ENCODE results near the gene CCDC92.
"Not testable (repeated sequence)": the region's sequence is repeated elsewhere in the genome, so short reads cannot be mapped to it uniquely, and the experiment has no call there.

The CCDC92 gene

GRCh38 chr12:123947531-123947930 lies 25.1 kb downstream of the CCDC92 start:
- not testable (repeated sequence) for DNase-seq

DNA sequence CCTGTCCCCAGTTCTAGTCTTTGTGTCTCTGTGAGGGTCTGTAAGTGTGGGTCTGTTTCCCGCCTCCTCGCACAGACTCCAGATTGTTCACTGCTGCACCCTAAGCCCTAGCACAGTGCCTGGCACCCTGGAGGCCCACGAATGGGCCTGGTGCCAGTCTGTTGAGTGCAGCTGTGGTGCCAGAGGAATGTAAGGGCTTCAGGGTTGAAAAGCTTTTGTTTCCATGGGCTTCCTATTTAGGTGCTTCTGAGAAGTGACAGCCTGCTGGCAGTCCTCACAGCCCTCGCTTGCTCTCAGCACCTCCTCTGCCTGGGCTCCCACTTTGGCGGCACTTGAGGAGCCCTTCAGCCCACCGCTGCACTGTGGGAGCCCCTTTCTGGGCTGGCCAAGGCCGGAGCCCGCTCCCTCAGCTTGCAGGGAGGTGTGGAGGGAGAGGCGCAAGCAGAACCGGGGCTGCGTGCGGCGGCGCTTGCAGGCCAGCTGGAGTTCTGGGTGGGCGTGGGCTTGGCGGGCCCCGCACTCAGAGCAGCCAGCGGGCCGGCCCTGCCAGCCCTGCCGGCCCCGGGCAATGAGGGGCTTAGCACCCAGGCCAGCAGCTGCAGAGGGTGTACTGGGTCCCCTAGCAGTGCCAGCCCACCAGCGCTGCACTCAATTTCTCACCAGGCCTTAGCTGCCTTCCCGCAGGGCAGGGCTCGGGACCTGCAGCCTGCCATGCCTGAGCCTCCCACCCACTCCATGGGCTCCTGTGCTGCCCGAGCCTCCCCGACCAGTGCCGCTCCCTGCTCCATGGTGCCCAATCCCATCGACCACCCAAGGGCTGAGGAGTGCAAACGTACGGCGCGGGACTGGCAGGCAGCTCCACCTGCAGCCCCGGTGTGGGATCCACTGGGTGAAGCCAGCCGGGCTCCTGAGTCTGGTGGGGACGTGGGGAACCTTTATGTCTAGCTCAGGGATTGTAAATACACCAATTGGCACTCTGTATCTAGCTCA lies 25.8 kb downstream of the CCDC92 start:
- not testable (repeated sequence) for DNase-seq

GRCh38 chr12:123946152-123946515 lies 26.5 kb downstream of the CCDC92 start:
- no peak for DNase-seq

GRCh38 chr12:123945287-123946151 lies 27.1 kb downstream of the CCDC92 start:
- no peak for DNase-seq

- DNase-seq: no peak
These were observed 27.9 kb downstream of the CCDC92 start for GRCh38 chr12:123944696-123945095.

- DNase-seq: no peak
These were observed 28.8 kb downstream of the CCDC92 start for GRCh38 chr12:123943816-123944215.

DNA sequence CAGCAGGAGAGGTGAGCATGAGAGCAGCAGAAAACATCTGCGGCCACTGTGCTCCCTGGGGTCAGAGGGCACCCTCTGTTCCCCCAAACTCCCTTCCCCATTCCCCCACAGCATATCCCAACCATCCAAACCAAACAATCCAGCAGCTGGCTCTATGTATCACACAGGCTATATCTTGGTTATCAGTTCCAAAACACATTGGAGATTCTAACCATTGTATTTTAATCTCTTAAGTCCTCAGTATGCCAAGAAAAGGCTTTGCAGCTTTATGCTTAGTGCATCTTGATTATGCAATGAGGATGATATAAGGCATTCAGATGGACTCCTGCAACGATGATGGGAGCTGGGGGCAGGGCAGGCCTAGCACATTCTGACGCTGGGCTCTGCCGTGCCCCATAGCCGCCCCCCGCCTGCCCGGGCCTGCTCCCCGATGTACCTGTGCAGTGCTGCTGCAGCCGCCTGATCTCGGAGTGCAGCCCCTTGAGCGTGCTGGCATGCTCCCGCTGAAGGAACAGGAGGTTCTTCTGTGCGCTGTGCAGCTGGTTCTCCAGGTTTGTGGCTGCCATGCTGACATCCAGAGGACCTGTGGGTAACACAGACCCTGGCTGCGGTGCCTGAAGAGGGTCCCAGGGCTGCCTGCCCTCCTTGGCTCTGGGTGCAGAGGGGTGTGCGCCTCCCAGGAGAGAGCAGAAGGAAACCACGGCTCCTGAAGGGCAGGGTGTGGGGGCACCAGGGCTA lies 29.6 kb downstream of the CCDC92 start:
- DNase-seq: no peak

DNA sequence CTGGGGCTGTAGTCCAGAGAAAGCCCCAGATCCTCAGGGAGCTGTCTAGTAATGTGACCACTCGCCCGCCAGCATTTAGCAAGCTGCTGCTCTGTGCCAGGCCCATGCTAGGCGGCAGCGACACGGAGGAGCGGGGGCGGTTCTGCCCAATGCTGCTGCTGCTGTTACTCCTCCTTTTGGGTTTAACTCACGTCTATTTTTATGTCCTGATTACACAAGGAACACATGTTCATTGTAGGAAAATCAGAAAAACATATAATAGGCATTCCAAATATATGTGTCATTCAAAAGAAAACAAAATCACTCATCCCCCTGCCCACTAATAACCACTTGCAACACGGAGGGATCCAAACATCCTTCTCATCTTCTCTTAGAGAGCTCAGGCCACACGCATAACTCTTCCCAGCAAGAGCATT lies 30.4 kb downstream of the CCDC92 start:
- DNase-seq: no peak

GRCh38 chr12:123941624-123942237 lies 30.9 kb downstream of the CCDC92 start:
- DNase-seq: no peak

DNA sequence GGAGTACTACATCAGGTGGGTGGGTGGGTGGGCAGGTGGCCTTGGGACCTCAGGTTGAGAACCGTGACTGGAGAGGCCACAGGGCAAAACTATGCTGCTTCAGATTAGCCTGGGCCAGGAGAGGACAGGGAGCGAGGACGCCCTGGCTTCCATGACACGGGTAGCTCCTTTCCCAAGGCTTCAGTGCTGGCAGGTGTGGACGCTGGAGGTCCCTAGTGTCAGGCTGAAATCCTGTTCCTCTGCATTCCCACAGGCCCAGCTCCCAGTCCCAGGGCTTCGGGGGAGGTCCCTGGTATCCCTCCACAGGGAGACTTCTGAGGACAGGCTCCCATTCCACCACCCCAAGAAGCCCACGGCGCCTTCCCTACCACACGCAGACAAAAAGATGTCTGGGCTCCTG lies 31.6 kb downstream of the CCDC92 start:
- no peak for DNase-seq

DNA sequence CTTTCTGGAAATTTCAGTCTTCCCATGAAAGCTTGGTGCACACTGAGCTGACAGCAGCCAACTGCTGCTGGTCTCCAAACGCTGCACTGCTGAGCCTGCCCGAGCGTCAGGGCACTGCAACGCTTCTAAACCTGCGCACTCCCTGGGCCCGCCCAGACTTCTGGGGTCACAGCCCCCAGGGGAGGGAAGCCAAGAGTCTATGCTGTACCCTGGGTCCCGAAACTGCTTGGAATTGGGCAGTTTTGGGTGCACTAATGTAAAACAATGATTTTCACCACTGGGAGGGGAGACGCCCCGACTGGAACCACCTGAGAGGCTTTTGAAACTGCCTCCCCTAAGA lies 32.0 kb downstream of the CCDC92 start:
- DNase-seq: no peak

DNA sequence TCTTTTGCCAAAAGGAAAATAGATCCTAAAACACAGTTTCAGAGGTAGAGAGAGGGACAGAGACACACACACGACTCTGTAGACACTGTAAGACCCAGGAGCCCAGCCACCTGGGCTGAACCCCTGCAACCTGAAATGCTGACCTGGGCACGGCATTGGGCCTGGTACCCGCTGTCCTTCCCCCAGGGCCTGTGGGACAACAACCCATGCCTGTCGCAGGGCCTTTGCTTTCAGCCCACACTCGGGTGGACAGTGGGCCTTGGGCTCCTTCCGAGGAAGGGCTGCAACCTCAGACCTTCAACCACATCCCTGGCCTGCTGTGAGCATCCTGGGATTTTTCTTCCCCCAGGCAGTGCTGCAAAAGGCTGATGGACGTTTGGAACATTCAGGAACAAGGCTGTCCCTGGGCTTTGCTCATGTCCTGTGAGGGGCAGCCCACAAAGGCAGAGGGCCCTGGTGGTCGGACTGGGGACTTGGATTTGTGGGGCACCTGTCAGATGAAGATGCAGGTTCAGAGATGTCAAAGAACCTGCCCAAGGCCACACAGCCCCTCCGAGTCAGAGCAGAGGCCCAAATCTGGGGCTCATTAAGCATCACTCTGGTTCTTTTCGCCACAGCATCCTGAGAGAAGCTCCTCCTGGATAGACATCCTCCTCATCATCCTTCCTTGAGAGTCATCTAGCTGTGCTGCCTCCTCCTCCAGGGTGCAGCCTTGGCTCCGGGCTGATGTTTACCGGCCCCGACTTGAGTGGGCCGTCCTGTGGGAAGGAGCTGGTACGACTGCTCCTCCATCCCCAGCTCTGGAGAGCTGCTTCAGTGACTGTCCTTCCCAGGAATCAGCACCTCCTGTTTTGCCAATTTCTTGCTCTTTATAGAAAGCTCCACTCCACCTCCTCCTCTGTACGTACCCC lies 32.7 kb downstream of the CCDC92 start:
- no peak for DNase-seq

DNA sequence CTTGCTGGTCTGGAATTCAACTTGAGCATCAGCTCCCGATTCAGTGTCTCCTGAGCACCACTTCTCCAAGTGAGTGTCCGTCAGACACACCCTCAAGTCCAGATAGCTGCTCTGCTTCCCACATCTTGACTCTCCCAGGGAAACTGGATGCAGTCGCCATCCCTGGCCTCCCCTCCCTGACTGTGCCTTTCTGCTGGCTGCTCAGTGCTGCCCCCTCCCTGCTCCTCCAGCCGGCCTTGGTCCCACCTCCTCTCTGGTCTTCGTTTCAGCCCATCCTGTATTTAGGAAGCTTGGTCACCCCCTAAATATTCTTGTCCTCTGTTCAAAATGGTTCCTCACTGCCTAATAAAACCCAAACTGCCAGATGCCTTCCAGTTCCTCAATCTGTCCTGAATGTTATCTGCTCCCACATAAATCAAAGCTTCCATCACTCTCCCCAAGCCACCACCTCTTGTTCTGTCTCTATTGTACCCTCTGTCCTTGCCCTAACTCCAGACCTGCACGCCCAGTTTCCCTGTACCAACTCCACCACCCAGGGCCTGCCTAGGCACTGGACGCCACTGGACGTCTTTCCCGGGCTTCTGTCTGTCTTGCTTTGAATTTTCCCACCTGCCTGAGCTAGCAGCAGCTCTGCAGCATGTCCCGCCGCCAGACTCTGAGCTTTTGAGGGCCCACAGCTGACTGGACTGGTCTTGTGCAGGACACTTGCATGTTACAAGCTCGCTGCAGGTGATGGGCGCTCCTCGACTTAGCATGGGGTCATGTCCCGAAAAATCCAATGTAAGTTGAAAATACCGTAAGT lies 33.8 kb downstream of the CCDC92 start:
- DNase-seq: no peak

- no peak for DNase-seq
These were observed 34.7 kb downstream of the CCDC92 start for GRCh38 chr12:123937707-123938591.

DNA sequence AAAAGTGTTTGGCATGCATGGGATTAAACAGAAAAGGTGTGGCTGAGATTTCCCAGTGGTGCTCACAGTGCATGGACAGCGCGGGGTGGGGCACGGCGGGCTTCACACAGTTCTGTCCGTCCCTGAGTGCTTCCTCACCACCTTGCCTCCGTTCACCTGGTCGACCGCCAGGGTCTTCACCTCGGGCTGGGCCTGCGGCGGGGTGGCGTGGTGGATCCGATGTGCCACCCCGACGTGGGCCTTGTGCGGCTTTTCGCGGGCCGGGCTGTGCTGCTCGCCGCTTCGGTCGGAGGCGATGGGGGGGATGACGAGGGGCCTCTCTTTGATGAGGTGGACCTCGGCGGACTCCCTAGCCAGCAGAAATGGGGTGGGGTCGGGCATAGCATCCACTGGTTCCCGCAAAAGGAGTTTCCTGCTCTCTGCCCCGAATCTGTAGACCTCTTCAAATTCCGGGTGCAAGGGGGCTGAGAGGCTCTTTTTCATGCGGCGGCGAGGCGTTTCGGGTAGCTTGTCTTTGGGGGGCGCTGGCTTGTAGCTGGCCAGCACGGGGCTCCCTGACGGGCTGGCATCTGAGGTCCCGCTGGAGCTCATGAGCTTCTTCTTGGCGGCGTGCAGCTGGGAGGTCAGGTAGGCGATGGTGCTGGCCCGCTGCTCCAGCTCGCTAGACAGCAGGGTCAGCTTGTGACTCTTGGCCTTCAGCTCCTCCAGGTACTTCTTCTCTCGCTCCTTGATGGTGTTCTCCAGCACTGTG lies 35.5 kb downstream of the CCDC92 start:
- no peak for DNase-seq

GRCh38 chr12:123936471-123936870 lies 36.2 kb downstream of the CCDC92 start:
- no peak for DNase-seq

- DNase-seq: no peak
These were observed 36.7 kb downstream of the CCDC92 start for GRCh38 chr12:123935956-123936355.

DNA sequence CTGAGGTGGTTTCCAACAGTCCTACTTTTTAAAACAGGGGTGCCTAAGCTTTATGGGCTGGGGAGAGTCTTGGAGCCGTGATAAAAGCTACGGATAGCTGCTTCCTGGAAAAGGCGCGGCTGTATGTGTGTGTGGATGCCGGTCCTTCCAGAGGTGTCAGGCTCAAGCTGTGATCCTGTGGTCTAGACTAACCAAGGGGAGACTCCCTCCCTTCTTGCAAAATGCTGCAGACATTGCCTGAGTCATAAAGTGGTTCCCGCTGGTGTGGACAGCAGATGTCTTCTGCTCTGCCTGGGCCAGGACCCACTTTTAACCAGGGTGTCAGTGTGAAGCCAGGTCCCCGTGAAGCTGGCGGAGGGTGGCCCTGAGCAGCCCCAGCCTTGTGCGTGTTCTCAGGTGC lies 37.8 kb downstream of the CCDC92 start:
- DNase-seq: no peak

All from NCI-H748 treated with DMSO at 0.1 percent for 48 hours (cell line).